Pancreas (tissue), 10 donors: ENCODE data around the gene DRAXIN. TPM values are rescaled to one million over a fixed set of nuclear protein-coding genes. Genes with fewer than 3 reads are reported as not detected.
A peak's percentile ranks its signal among the peaks of the same experiment; 100 is the strongest.

Source experiments
- ATAC-seq, 4 donors: fragments of 200-7000 bp; cut with Tn5 transposase; one replicate each; pipeline versions ENCODE4 v1.8.0 to v1.9.1; 2020; ENCODE audit warnings: mild to moderate bottlenecking in 4 of 4, moderate library complexity in 4 of 4
- DNase-seq, 6 donors: peaks; one replicate each; pipeline ENCODE4 v3.0.0-alpha.2; 2020
- FAIRE-seq: peaks from 2 replicates; lab custom pipeline; 2012; peaks lifted over from hg19 to GRCh38; lab: Jason Lieb, UNC
- H3K27ac ChIP-seq, 4 donors: fragments of 200-600 bp; sonication (generic); 1 replicate in 3 of 4; 2 replicates in 1 of 4; pipeline versions ENCODE4 v1.5.0 to v1.8.0; 2020
- H3K27me3 ChIP-seq, 4 donors: fragments of 200-600 bp; one replicate each; pipeline ENCODE4 v1.8.0; 2021
- H3K36me3 ChIP-seq, 3 donors: fragments of 200-600 bp; sonication (generic) in 1 of 3; one replicate each; pipeline versions ENCODE4 v1.5.0 to v1.8.0; 2020 to 2021
- H3K4me1 ChIP-seq, 3 donors: fragments of 200-600 bp; one replicate each; pipeline ENCODE4 v1.8.0; 2021
- H3K4me3 ChIP-seq, 4 donors: fragments of 200-600 bp; sonication (generic) in 2 of 4; one replicate each; pipeline versions ENCODE4 v1.5.0 to v1.8.0; 2020 to 2021
- H3K9me3 ChIP-seq, 4 donors: fragments of 200-600 bp; one replicate each; pipeline ENCODE4 v1.8.0; 2021
- CTCF ChIP-seq, 4 donors: fragments of 200-600 bp; sonication (generic) in 3 of 4; IDR thresholded peaks; one replicate each; pipeline versions ENCODE4 v1.5.0 to v1.8.0; 2021; ENCODE audit warnings: antibody characterized with exemption in 4 of 4
- WGBS, 2 donors: extraction: QIAGEN DNeasy Blood & Tissue Kit; methylation state at CpG; one replicate each; pipeline ENCODE4 v1.1.7; 2013; 5-methylcytosine and 5-hydroxymethylcytosine counted together
- intact Hi-C, 3 donors: fragments of 100-400 bp; cut with DNase I; formaldehyde crosslinking; loops; one replicate each; pipeline versions ENCODE4 v1.11.1 to v1.14.2; 2022
- polyA plus RNA-seq, 2 donors: library from polyadenylated mRNA; stranded (reverse); fragments of 200-250 nt; gene quantifications; one replicate each; pipeline ENCODE4 v1.2.3, GENCODE V29; 2013
- total RNA-seq, 6 donors: library from RNA; stranded (reverse); fragmentation: NEBNext Ultra II Directional in 4 of 6; extraction: Animal tissue kit (Norgen Biotek cat#: 25700) in 4 of 6; gene quantifications; one replicate each; pipeline versions ENCODE4 v1.2.1 to v1.2.4, GENCODE V29; 2021 to 2023
- donor health status: healthy with polysubstance abuse.
- donor health status: DM: no; HTN: no; CAD: no; lungs with moderate emphysema.
- donor health status: DM: no; HTN: no; CAD: no.
- donor health status: control.
- donor health status: control.
- donor health status: Bipolar disorder and iron deficiency.
- donor health status: DM: yes; HTN: yes; CAD: no.
- donor health status: DM: no; HTN: no; CAD: no.
- donor health status: DM: no; HTN: no; CAD: no.
- donor health status: DM: yes; HTN: yes; CAD: no.

Gene DRAXIN
- total and polyA plus RNA-seq, 8 donors, result under 0.01 to 0.09 (median 0.03) TPM; not detected in 1

GRCh38 chr1:11741919-11742558, 50.5 kb downstream of the DRAXIN start:
- intact Hi-C loops, result no loop called here
- 77 to 83% methylated on average over 5 of the region's 5 CpGs for WGBS, 2 donors
- DNase-seq (no peak), FAIRE-seq (no peak), ATAC-seq (no peak)
- no peak for TF ChIP-seq CTCF (IDR thresholded peaks at IDR 0.05)
- no peak overlapping the region for H3K27ac ChIP-seq
- H3K4me1 ChIP-seq, result peaks cover 8 to 33% (median 8%) of the 10 kb centered on the region in 3 donors
- no peaks in the 10 kb centered on the region for H3K27me3 ChIP-seq
- no peak overlapping the region for H3K4me3 ChIP-seq
- no peaks in the 10 kb centered on the region for H3K36me3 ChIP-seq
- H3K9me3 ChIP-seq, result no peaks in the 10 kb centered on the region

- 83 to 84% methylated on average over 9 of the region's 9 CpGs for WGBS, 2 donors
- no peaks in the 10 kb centered on the region for H3K36me3 ChIP-seq
- TF ChIP-seq CTCF (IDR thresholded peaks at IDR 0.05), result no peak
- H3K4me1 ChIP-seq, result peaks cover 7 to 27% (median 7%) of the 10 kb centered on the region in 3 donors
- no peaks in the 10 kb centered on the region for H3K27me3 ChIP-seq
- no peak overlapping the region for H3K4me3 ChIP-seq
- no peaks in the 10 kb centered on the region for H3K9me3 ChIP-seq
- FAIRE-seq, result no peak
- intact Hi-C loops, result no loop called here
- no peak overlapping the region for H3K27ac ChIP-seq
- peak in 1 of 6 donors; percentile 49 for DNase-seq
- no peak for ATAC-seq
These were observed 52.8 kb downstream of the DRAXIN start for GRCh38 chr1:11744287-11744686.

- no peaks in the 10 kb centered on the region for H3K9me3 ChIP-seq
- peak; percentile 66 to 81 (median 74) for ATAC-seq
- H3K27ac ChIP-seq, result peak overlapping the region in 3 of 4 donors; percentile 55 to 83 (median 79)
- no peak for FAIRE-seq
- H3K36me3 ChIP-seq, result peaks cover 0 to 10% (median 0%) of the 10 kb centered on the region in 3 donors
- peak in 5 of 6 donors; percentile 35 to 78 (median 63) for DNase-seq
- H3K27me3 ChIP-seq, result no peaks in the 10 kb centered on the region
- H3K4me3 ChIP-seq, result no peak overlapping the region
- 37 to 40% methylated on average over 6 of the region's 6 CpGs for WGBS, 2 donors
- no peak for TF ChIP-seq CTCF (IDR thresholded peaks at IDR 0.05)
- intact Hi-C loops, result no loop called here
- H3K4me1 ChIP-seq, result peaks cover 7 to 27% (median 7%) of the 10 kb centered on the region in 3 donors
These were observed 54.6 kb downstream of the DRAXIN start for GRCh38 chr1:11746092-11746491.

- TF ChIP-seq CTCF (IDR thresholded peaks at IDR 0.05), result no peak
- H3K4me1 ChIP-seq, result peaks cover 7 to 27% (median 7%) of the 10 kb centered on the region in 3 donors
- ATAC-seq (peak; percentile 55 to 69 (median 64)), FAIRE-seq (no peak), DNase-seq (peak in 5 of 6 donors; percentile 73 to 90 (median 74))
- no peaks in the 10 kb centered on the region for H3K9me3 ChIP-seq
- 37 to 38% methylated on average over 20 of the region's 20 CpGs for WGBS, 2 donors
- intact Hi-C loops, result no loop called here
- peak overlapping the region; percentile 46 to 83 (median 67) for H3K27ac ChIP-seq
- H3K4me3 ChIP-seq, result no peak overlapping the region
- H3K27me3 ChIP-seq, result no peaks in the 10 kb centered on the region
- peaks cover 0 to 12% (median 0%) of the 10 kb centered on the region in 3 donors for H3K36me3 ChIP-seq
These were observed 55.4 kb downstream of the DRAXIN start for GRCh38 chr1:11746795-11747487.
